ENCODE results near the gene SESTD1. TPM values are rescaled to one million over a fixed set of nuclear protein-coding genes. Genes with fewer than 3 reads are reported as not detected.
A peak's percentile ranks its signal among the peaks of the same experiment; 100 is the strongest.

Gene SESTD1
- total and polyA plus RNA-seq, 2 experiments from 2014 or later, result 12.6 to 21.6 TPM

GRCh38 chr2:179247318-179248023, 17.2 kb downstream of the SESTD1 start:
- Histone ChIP-seq H3K36me3 (ENCODE audit: insufficient read depth) (no peaks in the 10 kb centered on the region), H3F3A (replicated peaks; ENCODE audit: low read depth) (no peaks in the 10 kb centered on the region), H3K4me3 (no peak overlapping the region), H3K27me3 (ENCODE audit: insufficient read depth) (no peaks in the 10 kb centered on the region), H4K20me1 (replicated peaks; ENCODE audit: insufficient read depth) (no peaks in the 10 kb centered on the region), H3K4me2 (no peak overlapping the region), H2AFZ (no peak overlapping the region), H3K79me2 (replicated peaks; ENCODE audit: insufficient read depth) (peaks cover 94% of the 10 kb centered on the region), H3K4me1 (ENCODE audit: insufficient read depth) (peaks cover 3% of the 10 kb centered on the region; the same call in 1 of the 2 replicates), H3K9me2 (ENCODE audit: insufficient read depth) (no peaks in the 10 kb centered on the region), H3K27ac (ENCODE audit: low read depth) (no peak overlapping the region)
- TF ChIP-seq ZNF114 (CRISPR knock-in tag; IDR thresholded peaks at IDR 0.05) (no peak), ETS1 (IDR thresholded peaks at IDR 0.05) (no peak), STAT1 (IDR thresholded peaks at IDR 0.05; ENCODE audit: unreplicated experiment) (no peak), JUNB (IDR thresholded peaks at IDR 0.05; ENCODE audit: unreplicated experiment) (no peak), EZH2phosphoT487 (IDR thresholded peaks at IDR 0.05; ENCODE audit: unreplicated experiment) (no peak), NANOG (IDR thresholded peaks at IDR 0.05; ENCODE audit: borderline replicate concordance) (no peak), CREB1 (CRISPR knock-in tag; IDR thresholded peaks at IDR 0.05; ENCODE audit: low read depth) (no peak), POLR2AphosphoS5 (IDR thresholded peaks at IDR 0.05; ENCODE audit: low read depth) (no peak), ZNF462 (CRISPR knock-in tag; IDR thresholded peaks at IDR 0.05) (no peak), REST (IDR thresholded peaks at IDR 0.05; ENCODE audit: unreplicated experiment) (no peak), ZNF331 (CRISPR knock-in tag; IDR thresholded peaks at IDR 0.05; ENCODE audit: low read depth) (no peak), EZH2 (IDR thresholded peaks at IDR 0.05; ENCODE audit: low read depth, unreplicated experiment) (no peak)
- TF ChIP-seq, protein P1, sequence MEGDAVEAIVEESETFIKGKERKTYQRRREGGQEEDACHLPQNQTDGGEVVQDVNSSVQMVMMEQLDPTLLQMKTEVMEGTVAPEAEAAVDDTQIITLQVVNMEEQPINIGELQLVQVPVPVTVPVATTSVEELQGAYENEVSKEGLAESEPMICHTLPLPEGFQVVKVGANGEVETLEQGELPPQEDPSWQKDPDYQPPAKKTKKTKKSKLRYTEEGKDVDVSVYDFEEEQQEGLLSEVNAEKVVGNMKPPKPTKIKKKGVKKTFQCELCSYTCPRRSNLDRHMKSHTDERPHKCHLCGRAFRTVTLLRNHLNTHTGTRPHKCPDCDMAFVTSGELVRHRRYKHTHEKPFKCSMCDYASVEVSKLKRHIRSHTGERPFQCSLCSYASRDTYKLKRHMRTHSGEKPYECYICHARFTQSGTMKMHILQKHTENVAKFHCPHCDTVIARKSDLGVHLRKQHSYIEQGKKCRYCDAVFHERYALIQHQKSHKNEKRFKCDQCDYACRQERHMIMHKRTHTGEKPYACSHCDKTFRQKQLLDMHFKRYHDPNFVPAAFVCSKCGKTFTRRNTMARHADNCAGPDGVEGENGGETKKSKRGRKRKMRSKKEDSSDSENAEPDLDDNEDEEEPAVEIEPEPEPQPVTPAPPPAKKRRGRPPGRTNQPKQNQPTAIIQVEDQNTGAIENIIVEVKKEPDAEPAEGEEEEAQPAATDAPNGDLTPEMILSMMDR (conservative IDR thresholded peaks at IDR 0.05; ENCODE audit: low read depth in 2 of 2), result no peak
- ATAC-seq, result peak; percentile 58
- Mint-ChIP-seq H3K4me3 (no peak overlapping the region), H3K27ac (peak overlapping the region; percentile 51), H3K36me3 (ENCODE audit: low read depth) (peaks cover 12% of the 10 kb centered on the region; the same call in 2 of the 3 replicates), H3K27me3 (ENCODE audit: insufficient read depth, low read depth, poor library complexity) (no peaks in the 10 kb centered on the region), H3K4me1 (peaks cover 8% of the 10 kb centered on the region; the same call in 2 of the 3 replicates), H3K9me3 (no peaks in the 10 kb centered on the region)
- DNase-seq (ENCODE audit: low spot score), result peak; percentile 34
